ENCODE measurements around the gene FUOM. TPM values are rescaled to one million over a fixed set of nuclear protein-coding genes. Genes with fewer than 3 reads are reported as not detected.

Gene FUOM
- total and polyA plus RNA-seq, 2 experiments from 2014 or later: 30.8 to 33.9 TPM

- Histone ChIP-seq H3K27ac (ENCODE audit: low read depth) (no peak overlapping the region), H4K20me1 (replicated peaks; ENCODE audit: insufficient read depth) (no peaks in the 10 kb centered on the region), H3K9me2 (ENCODE audit: insufficient read depth) (no peaks in the 10 kb centered on the region), H3K27me3 (ENCODE audit: insufficient read depth) (peaks cover 3% of the 10 kb centered on the region; the same call in 1 of the 2 replicates), H2AFZ (no peak overlapping the region), H3K4me2 (no peak overlapping the region), H3K4me3 (no peak overlapping the region), H3K4me1 (ENCODE audit: insufficient read depth) (no peaks in the 10 kb centered on the region), H3K36me3 (ENCODE audit: insufficient read depth) (no peaks in the 10 kb centered on the region), H3K79me2 (replicated peaks; ENCODE audit: insufficient read depth) (no peaks in the 10 kb centered on the region), H3F3A (replicated peaks; ENCODE audit: low read depth) (no peaks in the 10 kb centered on the region)
- no peak for DNase-seq (ENCODE audit: low spot score)
- Mint-ChIP-seq H3K9me3 (peaks cover 4% of the 10 kb centered on the region; the same call in 2 of the 3 replicates), H3K27ac (no peak overlapping the region), H3K4me1 (no peaks in the 10 kb centered on the region), H3K4me3 (no peak overlapping the region), H3K27me3 (ENCODE audit: insufficient read depth, low read depth, poor library complexity) (peaks cover 24% of the 10 kb centered on the region), H3K36me3 (ENCODE audit: low read depth) (peaks cover 6% of the 10 kb centered on the region)
- no peak for TF ChIP-seq REST (IDR thresholded peaks at IDR 0.05; ENCODE audit: unreplicated experiment)
- TF ChIP-seq STAT1 (IDR thresholded peaks at IDR 0.05; ENCODE audit: unreplicated experiment): no peak
- TF ChIP-seq NANOG (IDR thresholded peaks at IDR 0.05; ENCODE audit: borderline replicate concordance): no peak
- no peak for TF ChIP-seq ZNF462 (CRISPR knock-in tag; IDR thresholded peaks at IDR 0.05)
- no peak for TF ChIP-seq CTCF (conservative IDR thresholded peaks at IDR 0.05; ENCODE audit: low read depth in 2 of 2)
- TF ChIP-seq EZH2phosphoT487 (IDR thresholded peaks at IDR 0.05; ENCODE audit: unreplicated experiment): no peak
- no peak for TF ChIP-seq ZNF114 (CRISPR knock-in tag; IDR thresholded peaks at IDR 0.05)
- TF ChIP-seq EZH2 (IDR thresholded peaks at IDR 0.05; ENCODE audit: low read depth, unreplicated experiment): no peak
- TF ChIP-seq ETS1 (IDR thresholded peaks at IDR 0.05): no peak
- no peak for TF ChIP-seq POLR2AphosphoS5 (IDR thresholded peaks at IDR 0.05; ENCODE audit: low read depth)
- no peak for TF ChIP-seq ZNF331 (CRISPR knock-in tag; IDR thresholded peaks at IDR 0.05; ENCODE audit: low read depth)
- no peak for TF ChIP-seq JUNB (IDR thresholded peaks at IDR 0.05; ENCODE audit: unreplicated experiment)
- no peak for TF ChIP-seq CREB1 (CRISPR knock-in tag; IDR thresholded peaks at IDR 0.05; ENCODE audit: low read depth)
- no peak for ATAC-seq
Observed at GRCh38 chr10:133316732-133317131, 41.1 kb downstream of the FUOM start.

All from GM23338 (cell line).